COR-L47 (cell line): Measurements from ENCODE around the gene MTIF3.

ENCODE experiments used
- DNase-seq: peaks from one replicate; lab custom pipeline; 2025; lab: John Stamatoyannopoulos, UW

The MTIF3 gene

DNA sequence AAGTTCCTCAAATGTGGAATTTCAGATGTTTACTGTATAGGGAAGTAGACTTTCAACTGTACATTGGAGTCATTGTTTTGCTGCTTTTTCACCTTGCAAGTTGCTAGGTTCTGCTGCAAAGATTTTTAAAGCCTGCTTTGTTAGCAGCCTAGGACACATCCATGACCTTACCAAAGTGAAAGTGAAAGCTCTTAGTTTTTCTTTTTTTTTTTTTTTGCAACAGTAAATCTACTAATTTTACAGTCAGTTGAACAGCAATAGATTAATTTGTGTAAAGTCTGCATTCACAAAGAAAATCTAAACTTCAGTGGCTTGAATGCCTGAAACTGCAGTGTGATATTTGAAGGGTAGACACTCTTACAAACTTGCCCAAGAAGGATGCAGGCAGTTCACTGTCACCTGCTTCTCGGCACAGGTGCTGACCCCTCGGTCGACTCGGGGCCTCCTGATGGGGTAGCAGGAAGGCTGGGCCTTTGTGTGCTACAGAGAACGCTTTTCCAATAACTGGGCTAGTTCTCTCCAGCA lies 5.0 kb upstream of the MTIF3 start:
- DNase-seq, result no peak

GRCh38 chr13:27450921-27451471 lies 632 bp upstream of the MTIF3 start:
- peak; percentile 40 for DNase-seq

GRCh38 chr13:27449081-27449603 lies 1.2 kb downstream of the MTIF3 start:
- no peak for DNase-seq

- no peak for DNase-seq
Observed at GRCh38 chr13:27448308-27448707, 2.1 kb downstream of the MTIF3 start.

DNA sequence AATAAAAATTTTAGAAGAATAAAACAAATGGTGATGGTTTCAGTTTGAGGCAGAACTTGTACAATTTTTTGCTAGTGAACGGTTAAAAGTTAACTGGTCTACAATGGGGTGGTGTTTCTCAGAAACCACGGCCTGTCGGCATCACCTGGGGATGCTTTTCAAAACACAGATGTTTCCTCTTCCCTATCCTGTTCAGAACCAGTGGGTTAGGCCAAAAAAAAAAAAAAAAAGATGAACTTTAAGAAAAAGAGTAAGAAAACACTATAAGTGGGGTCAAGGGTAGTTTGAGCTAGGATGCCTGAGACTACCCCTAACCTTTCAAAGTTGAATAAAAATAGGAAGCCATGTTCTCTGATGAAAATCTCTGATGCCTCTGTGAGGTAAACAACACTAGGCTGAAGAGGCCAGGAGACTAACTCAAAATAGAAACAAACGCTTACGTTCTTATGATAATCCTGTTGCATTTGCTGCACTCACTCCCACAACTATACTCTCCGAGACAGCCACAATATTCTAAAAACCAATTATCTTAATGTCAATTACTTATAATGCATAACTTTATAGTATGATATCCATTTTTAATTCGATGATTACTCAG lies 3.3 kb downstream of the MTIF3 start:
- DNase-seq, result no peak

DNA sequence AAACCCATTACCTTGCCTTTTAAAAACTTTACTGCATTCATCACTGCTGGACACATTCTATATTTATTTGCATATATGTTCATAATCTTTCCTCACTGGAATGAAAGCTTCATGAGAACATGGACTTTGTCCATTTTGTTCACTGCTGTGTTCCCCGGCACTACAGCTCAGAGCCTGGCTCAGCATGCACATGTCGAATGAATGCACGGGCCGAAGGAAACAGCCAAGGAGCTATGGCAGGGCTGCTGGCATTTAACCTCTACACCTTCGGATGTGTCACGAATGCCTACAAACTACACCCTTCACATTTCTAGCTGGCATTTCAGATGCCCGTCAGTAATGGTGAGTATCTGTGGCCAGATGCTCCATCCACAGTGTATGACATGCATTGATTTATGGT lies 7.6 kb downstream of the MTIF3 start:
- no peak for DNase-seq

- DNase-seq, result no peak
Observed at GRCh38 chr13:27442071-27442647, 8.2 kb downstream of the MTIF3 start.

GRCh38 chr13:27440408-27440807 lies 10.0 kb downstream of the MTIF3 start:
- no peak for DNase-seq

- no peak for DNase-seq
Observed at GRCh38 chr13:27437126-27437525, 13.2 kb downstream of the MTIF3 start.

DNA sequence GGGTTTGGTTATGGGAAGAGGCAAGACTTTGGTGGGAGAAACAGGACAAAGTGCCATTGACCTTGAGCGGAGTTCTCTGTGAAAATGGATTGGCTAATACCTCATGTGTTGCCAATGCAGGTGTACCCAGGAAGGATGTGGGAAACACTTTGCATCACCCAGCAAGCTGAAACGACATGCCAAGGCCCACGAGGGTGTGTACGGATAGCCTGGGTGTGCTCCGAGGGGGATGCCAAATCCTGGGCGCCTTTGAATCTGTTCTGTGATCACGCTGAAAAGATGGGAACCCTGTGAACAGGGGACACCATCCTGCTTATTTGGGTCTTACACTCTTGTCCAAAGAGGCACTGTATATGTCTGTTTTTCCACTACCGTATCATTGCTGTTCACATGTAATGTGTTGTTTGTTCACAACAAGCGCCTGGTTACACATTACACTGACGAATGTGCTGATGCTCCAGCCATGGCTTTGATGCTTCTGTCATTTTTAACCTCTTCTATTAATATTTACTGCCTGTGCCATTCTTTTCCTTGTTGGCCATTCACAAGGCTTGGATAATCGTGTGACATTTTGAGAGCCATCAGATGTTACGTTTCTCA lies 17.7 kb downstream of the MTIF3 start:
- no peak for DNase-seq

DNA sequence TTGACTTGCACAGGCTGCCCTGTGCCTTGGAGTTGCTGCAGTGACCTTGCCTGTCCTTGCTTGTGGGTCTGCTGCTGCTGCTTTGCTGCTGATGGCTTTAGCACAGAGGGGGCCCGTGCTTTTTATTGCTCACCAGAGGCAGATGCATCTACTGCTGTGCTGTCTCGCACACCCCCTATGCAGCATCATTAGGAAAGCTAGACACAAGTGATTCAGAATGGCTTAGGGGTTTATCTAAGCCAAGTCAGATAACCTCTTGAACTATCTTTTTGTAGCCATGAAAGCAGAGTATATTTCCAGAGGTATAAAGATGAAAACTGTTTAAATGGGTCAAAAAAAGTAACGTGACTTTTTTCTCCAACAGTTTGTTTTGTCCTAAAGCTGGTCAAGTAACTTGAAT lies 18.2 kb downstream of the MTIF3 start:
- no peak for DNase-seq

GRCh38 chr13:27428160-27428559 lies 22.2 kb downstream of the MTIF3 start:
- DNase-seq, result no peak

DNA sequence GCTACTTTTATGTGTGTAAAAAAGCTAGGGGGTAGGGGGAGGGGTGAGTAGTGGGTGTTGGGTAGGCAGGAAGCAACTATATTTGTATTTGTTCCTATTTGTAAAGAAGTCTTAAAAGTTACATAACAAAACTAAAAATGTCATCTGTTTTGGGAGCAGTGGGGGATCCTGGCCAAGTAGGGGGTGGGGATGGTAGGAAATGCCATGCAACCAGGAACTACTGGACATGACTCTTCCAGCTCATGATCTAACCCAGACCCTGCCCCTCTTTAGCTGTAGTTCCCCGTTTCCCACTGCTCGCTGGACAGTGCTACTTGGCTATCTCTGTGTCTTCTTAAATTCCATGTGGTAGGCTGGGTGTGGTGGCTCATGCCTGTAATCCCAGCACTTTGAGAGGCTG lies 22.7 kb downstream of the MTIF3 start:
- DNase-seq, result no peak

DNA sequence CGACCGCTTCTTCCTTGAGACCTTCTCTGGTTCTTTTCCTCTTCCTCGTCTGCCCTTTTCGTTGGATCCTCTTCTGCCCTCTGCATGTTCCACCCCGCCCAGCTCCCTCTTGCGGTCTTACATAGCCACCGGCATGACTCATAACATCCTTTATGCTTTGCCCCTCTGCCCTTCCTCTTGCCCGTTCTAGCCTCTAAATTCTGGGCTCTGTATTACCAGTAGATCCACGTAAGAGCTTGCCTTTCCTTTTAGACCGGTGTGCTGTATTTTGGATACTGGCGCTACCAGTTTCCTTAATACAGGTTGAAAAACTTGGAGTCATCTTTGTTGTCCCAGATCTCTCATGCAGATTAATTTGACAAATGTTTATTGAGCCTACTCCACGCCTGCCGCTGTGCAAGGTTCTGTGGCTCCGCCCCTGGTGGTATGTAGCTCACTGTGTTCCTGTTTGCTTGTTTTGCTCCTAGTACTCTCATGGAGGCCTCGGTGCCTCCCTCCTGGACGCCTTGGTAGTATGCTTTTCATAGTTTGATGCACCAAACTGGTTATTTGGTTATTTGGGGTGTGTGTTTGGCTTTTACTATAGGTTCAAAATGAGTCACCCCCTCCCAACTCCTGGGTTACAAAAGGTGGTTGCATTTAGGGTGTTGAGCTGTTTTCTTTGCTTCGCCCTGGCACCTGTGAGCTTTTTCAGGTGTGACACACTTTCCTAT lies 24.3 kb downstream of the MTIF3 start:
- DNase-seq, result peak; percentile 72

- DNase-seq, result no peak
Observed at GRCh38 chr13:27425158-27425917, 25.0 kb downstream of the MTIF3 start.

DNA sequence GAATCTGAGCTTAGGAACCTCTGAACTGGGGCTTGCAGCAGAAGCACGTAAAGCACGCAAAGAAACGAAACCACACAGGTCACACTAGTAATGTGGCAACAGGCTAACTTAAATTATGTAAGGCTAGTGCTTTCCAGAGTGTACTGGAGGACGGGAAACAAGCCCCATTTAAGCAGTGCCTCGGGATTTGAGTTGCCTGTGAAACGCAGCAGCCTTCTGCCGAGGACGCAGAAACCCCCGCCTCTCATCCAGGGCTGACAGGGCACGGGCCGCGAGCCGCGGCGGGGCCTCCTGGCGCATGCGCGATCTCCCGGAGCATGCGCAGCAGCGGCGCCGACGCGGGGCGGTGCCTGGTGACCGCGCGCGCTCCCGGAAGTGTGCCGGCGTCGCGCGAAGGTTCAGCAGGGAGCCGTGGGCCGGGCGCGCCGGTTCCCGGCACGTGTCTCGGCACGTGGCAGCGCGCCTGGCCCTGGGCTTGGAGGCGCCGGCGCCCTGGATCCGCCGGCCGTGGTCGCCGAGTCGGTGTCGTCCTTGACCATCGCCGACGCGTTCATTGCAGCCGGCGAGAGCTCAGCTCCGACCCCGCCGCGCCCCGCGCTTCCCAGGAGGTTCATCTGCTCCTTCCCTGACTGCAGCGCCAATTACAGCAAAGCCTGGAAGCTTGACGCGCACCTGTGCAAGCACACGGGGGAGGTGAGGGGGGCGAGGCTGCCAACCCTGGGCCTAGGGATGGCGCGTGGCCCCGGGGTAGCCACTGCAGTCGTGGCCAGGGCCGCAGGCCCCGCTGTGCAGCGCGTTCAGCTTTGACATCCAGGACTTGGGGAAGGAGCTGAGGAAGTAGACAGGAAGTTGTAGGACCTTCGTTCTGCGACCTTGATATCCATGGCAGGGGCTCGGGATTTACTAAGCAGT lies 25.9 kb downstream of the MTIF3 start, which contains the start of gene GTF3A:
TSS of gene GTF3A (plus strand) at position 374 of the 912 bp plus-strand sequence.
- DNase-seq, result peak; percentile 85

- DNase-seq, result no peak
Observed at GRCh38 chr13:27423333-27423732, 27.0 kb downstream of the MTIF3 start.

DNA sequence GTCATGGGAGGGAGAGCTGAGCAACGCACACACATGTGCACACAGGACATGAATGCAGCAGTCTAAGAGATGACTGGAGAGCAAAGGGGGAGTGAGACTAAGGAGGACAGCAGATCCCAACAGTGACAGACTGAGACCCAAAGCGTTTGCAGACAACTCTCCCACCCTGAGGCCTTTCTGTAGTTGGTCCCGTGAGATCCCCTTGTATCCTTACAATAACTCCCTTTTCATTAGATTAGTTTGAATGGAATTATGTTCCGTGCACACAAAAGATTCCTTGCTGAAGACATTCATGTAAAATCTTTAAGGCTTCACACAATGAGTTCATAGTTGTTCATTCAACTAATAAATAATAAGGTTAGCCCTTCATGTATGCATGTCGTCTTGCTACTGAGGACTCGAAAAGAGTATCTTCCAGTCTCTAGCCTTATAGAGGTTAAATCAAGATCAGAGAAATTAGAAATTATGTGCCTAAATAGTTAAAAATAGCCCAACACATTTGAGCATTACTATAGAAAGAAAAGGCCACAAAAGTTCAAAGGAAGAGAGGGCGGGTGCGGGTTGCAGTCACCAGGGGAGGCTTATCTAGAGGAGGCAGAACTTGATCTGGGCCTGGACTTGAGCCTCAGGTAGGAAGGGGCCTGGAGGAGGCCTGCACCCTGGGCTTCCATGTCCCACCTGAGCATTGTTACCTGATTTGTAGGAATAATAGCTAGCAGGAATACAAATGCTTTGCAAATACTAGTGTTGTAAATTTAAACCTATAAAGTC lies 29.1 kb downstream of the MTIF3 start:
- DNase-seq, result no peak

- no peak for DNase-seq
Observed at GRCh38 chr13:27419328-27419727, 31.0 kb downstream of the MTIF3 start.

- DNase-seq, result no peak
Observed at GRCh38 chr13:27415116-27415515, 35.2 kb downstream of the MTIF3 start.
